OCI-LY1 (cell line): Measurements from ENCODE around the gene PLA2G15.

Experiments used
- CTCF ChIP-seq: fragments of 200-600 bp; sonication (generic), shearing (Covaris generic); IDR thresholded peaks from 2 replicates; pipeline ENCODE4 v1.5.1; 2017; ENCODE audit warnings: mild to moderate bottlenecking, antibody characterized with exemption, low read length, moderate library complexity, mixed read lengths
- EZH2 ChIP-seq: fragments of 200-600 bp; sonication (generic), shearing (Covaris generic); IDR thresholded peaks from 2 replicates; pipeline ENCODE4 v1.8.0; 2017; ENCODE audit warnings: borderline replicate concordance, mixed run types, mild to moderate bottlenecking, antibody characterized with exemption, low read length, moderate library complexity, mixed read lengths

- TF ChIP-seq CTCF (no peak), EZH2 (no peak)
Observed at GRCh38 chr16:68273459-68273858, 28.3 kb downstream of the PLA2G15 start.
